Measurements from ENCODE around the gene OR2AG2. TPM values are rescaled to one million over a fixed set of nuclear protein-coding genes. Genes with fewer than 3 reads are reported as not detected.
A peak's percentile ranks its signal among the peaks of the same experiment; 100 is the strongest.

Gene OR2AG2
- total RNA-seq, 1 experiment from 2014 or later = 0.48 TPM

DNA sequence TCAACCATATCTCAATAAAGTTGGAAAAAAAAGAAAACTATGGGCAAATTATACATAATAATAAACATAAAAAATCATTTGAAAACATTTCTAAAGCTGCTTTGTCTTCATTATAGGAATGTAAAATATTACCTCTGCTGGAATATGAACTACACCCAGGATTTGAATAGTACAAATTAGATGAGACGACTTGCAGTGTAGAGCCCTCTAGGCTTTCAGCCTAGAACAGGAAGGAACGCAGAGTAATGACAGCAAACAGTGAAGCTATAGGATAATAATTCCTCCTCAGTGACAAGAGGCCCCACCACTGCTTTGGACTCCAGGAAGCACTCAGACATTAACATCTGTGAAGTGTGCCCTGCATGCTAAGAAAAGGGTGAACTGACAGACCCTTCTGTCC is 18.8 kb upstream of the OR2AG2 start:
- Histone ChIP-seq H3K27ac (ENCODE audit: low read length) (no peak overlapping the region), H3K27me3 (ENCODE audit: low read length) (no peaks in the 10 kb centered on the region), H3K79me2 (ENCODE audit: low read length) (no peaks in the 10 kb centered on the region), H3K36me3 (ENCODE audit: insufficient read depth, low read length) (no peaks in the 10 kb centered on the region), H3K9ac (ENCODE audit: low read length) (no peak overlapping the region), H2AFZ (ENCODE audit: low read length) (no peak overlapping the region), H3K9me2 (replicated peaks; ENCODE audit: insufficient read depth, low read length) (no peaks in the 10 kb centered on the region), H3K4me2 (ENCODE audit: low read depth, low read length, poor library complexity, severe bottlenecking) (no peak overlapping the region), H3K9me3 (ENCODE audit: low read length) (no peaks in the 10 kb centered on the region), H3K4me3 (ENCODE audit: low read length) (no peak overlapping the region), H4K20me1 (ENCODE audit: insufficient read depth, low read depth, low read length) (no peaks in the 10 kb centered on the region), H3K4me1 (ENCODE audit: low read length) (no peaks in the 10 kb centered on the region)
- DNase-seq = no peak

DNA sequence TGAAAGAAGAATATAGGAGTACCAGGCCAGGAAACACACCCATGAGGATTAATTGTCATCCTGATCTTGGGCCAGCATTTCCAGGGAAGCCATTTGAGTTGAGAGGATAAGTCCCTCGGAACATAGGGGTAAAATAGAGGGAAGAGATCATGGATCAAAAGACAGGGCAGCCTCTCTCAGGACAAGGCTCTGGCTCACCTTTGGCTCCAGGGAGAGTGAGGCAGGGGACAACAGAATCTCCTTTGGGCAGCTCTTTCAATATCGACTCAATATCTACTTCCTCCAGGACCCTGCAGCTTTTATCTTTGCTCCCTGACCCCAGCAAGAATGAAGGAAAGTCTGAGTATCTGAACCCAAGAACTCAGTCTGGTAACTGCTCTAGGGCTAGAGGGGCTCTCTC is 10.9 kb upstream of the OR2AG2 start, which contains the start of gene OR2AG1:
Gene OR2AG1, plus strand, starts transcription at position 301 of the 400 bp plus-strand sequence. CDS start 2,018 bp downstream, outside the sequence.
- no peak for DNase-seq
- no peak within 1 kb of the TSS for H2AFZ ChIP-seq (ENCODE audit: low read length)
- H3K36me3 ChIP-seq (ENCODE audit: insufficient read depth, low read length) = no peaks in the 10 kb centered on the region
- no peaks in the 10 kb centered on the region for H3K79me2 ChIP-seq (ENCODE audit: low read length)
- H3K4me3 ChIP-seq (ENCODE audit: low read length) = no peak within 1 kb of the TSS
- no peaks in the 10 kb centered on the region for H3K9me2 ChIP-seq (replicated peaks; ENCODE audit: insufficient read depth, low read length)
- H3K4me2 ChIP-seq (ENCODE audit: low read depth, low read length, poor library complexity, severe bottlenecking) = no peak within 1 kb of the TSS
- H3K4me1 ChIP-seq (ENCODE audit: low read length) = no peaks in the 10 kb centered on the region
- no peak within 1 kb of the TSS for H3K9ac ChIP-seq (ENCODE audit: low read length)
- no peaks in the 10 kb centered on the region for H3K9me3 ChIP-seq (ENCODE audit: low read length)
- H3K27me3 ChIP-seq (ENCODE audit: low read length) = no peaks in the 10 kb centered on the region
- H4K20me1 ChIP-seq (ENCODE audit: insufficient read depth, low read depth, low read length) = no peaks in the 10 kb centered on the region
- H3K27ac ChIP-seq (ENCODE audit: low read length) = no peak within 1 kb of the TSS

DNA sequence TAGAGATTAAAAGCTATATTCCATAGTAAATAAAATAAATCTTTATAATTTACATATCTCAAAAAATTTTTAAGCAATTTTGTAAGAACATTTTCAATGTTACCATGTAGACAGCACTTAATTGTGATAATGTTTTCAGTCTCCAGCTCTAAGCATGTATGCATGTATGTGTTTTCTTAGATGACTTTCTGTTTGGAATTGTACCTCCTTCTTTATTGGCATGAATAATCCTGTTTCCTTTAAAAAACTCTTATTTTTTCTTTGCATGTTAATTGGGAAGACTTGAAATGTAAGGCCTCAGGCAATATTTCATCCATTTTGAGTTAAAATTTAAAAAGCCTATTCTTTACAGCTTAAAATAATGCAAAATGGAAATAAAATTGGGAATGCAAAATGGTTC is 9.1 kb upstream of the OR2AG2 start:
- H3K4me3 ChIP-seq (ENCODE audit: low read length) = no peak overlapping the region
- H3K79me2 ChIP-seq (ENCODE audit: low read length) = no peaks in the 10 kb centered on the region
- DNase-seq = no peak
- no peak overlapping the region for H3K4me2 ChIP-seq (ENCODE audit: low read depth, low read length, poor library complexity, severe bottlenecking)
- H3K36me3 ChIP-seq (ENCODE audit: insufficient read depth, low read length) = no peaks in the 10 kb centered on the region
- no peak overlapping the region for H2AFZ ChIP-seq (ENCODE audit: low read length)
- no peaks in the 10 kb centered on the region for H3K9me3 ChIP-seq (ENCODE audit: low read length)
- H3K27ac ChIP-seq (ENCODE audit: low read length) = no peak overlapping the region
- H3K4me1 ChIP-seq (ENCODE audit: low read length) = no peaks in the 10 kb centered on the region
- H4K20me1 ChIP-seq (ENCODE audit: insufficient read depth, low read depth, low read length) = no peaks in the 10 kb centered on the region
- no peaks in the 10 kb centered on the region for H3K9me2 ChIP-seq (replicated peaks; ENCODE audit: insufficient read depth, low read length)
- no peaks in the 10 kb centered on the region for H3K27me3 ChIP-seq (ENCODE audit: low read length)
- H3K9ac ChIP-seq (ENCODE audit: low read length) = no peak overlapping the region

DNA sequence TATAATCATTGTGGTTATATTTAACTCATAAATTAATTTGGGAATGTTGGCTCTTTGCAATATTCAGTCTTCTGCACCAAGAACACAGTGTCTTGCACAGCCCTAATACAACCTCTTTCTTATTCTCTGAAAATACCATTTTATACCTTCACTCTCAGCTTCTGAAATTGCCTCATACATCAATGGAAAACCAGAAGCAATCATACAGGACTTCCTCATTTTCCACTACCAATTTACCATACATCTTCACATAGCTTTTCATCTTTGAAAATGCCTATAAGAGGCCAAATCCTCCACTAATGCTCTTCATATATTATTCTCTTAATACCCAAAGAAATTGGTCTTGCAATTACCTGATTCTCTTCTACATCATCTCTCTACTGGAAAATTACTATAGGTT is 6.7 kb upstream of the OR2AG2 start:
- no peak overlapping the region for H3K4me2 ChIP-seq (ENCODE audit: low read depth, low read length, poor library complexity, severe bottlenecking)
- H3K27ac ChIP-seq (ENCODE audit: low read length) = no peak overlapping the region
- H3K9me2 ChIP-seq (replicated peaks; ENCODE audit: insufficient read depth, low read length) = no peaks in the 10 kb centered on the region
- H2AFZ ChIP-seq (ENCODE audit: low read length) = no peak overlapping the region
- no peaks in the 10 kb centered on the region for H3K4me1 ChIP-seq (ENCODE audit: low read length)
- no peak overlapping the region for H3K4me3 ChIP-seq (ENCODE audit: low read length)
- H3K36me3 ChIP-seq (ENCODE audit: insufficient read depth, low read length) = no peaks in the 10 kb centered on the region
- H3K9me3 ChIP-seq (ENCODE audit: low read length) = no peaks in the 10 kb centered on the region
- no peaks in the 10 kb centered on the region for H4K20me1 ChIP-seq (ENCODE audit: insufficient read depth, low read depth, low read length)
- H3K9ac ChIP-seq (ENCODE audit: low read length) = no peak overlapping the region
- no peaks in the 10 kb centered on the region for H3K79me2 ChIP-seq (ENCODE audit: low read length)
- no peaks in the 10 kb centered on the region for H3K27me3 ChIP-seq (ENCODE audit: low read length)
- no peak for DNase-seq

DNA sequence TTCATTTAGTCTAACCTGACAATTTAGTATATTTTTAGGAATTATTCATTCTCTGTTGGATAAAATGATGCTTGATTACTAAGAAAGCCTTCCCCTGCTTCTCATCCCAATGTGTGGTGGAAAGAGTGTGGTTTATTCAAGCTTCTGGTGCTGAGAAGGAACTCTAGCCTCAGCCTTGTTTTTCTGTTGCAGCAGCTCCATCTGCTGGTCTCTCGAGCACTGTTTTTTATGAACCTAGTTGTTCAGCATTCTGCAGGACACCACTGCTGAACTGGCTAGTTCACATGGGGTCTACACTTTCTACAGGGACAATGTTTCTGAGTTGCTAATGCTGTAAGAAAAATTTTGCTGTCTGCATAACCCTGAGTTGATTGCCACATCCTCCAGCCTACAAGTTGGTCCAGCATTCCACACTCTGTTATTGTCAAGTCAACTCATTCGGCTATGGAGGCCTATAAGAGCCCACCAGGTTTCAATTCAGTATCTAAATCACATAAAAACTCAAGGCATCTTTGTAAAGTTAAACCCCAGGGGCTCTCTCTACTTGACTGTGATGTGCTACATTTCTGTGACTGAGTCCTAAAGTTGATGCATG is 14.3 kb downstream of the OR2AG2 start:
- Histone ChIP-seq H2AFZ (ENCODE audit: low read length) (no peak overlapping the region), H3K27me3 (ENCODE audit: low read length) (no peaks in the 10 kb centered on the region), H3K9me2 (replicated peaks; ENCODE audit: insufficient read depth, low read length) (no peaks in the 10 kb centered on the region), H3K9me3 (ENCODE audit: low read length) (no peaks in the 10 kb centered on the region), H3K27ac (ENCODE audit: low read length) (no peak overlapping the region), H3K4me2 (ENCODE audit: low read depth, low read length, poor library complexity, severe bottlenecking) (no peak overlapping the region), H3K36me3 (ENCODE audit: insufficient read depth, low read length) (no peaks in the 10 kb centered on the region), H3K4me1 (ENCODE audit: low read length) (no peaks in the 10 kb centered on the region), H4K20me1 (ENCODE audit: insufficient read depth, low read depth, low read length) (no peaks in the 10 kb centered on the region), H3K9ac (ENCODE audit: low read length) (no peak overlapping the region), H3K79me2 (ENCODE audit: low read length) (no peaks in the 10 kb centered on the region), H3K4me3 (ENCODE audit: low read length) (no peak overlapping the region)
- DNase-seq = peak; percentile 78

DNA sequence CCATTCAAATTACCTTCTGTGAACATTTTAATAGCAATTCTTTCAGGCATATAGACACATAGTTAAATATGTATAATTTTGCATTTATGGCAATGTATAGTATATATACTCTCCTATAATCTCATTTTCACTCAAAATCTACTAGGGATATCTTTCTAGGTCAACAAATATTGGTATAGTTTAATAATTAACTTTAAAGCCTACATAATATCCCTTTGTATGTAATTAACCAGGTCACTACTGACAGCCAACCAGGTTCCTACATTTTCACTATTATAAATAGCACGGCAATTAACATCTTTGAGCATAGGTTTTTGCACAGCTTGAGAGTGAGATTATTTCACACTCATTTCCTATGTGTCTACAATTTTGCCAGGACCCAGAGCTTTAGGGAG is 15.8 kb downstream of the OR2AG2 start:
- Histone ChIP-seq H3K27ac (ENCODE audit: low read length) (no peak overlapping the region), H3K9me2 (replicated peaks; ENCODE audit: insufficient read depth, low read length) (no peaks in the 10 kb centered on the region)

DNA sequence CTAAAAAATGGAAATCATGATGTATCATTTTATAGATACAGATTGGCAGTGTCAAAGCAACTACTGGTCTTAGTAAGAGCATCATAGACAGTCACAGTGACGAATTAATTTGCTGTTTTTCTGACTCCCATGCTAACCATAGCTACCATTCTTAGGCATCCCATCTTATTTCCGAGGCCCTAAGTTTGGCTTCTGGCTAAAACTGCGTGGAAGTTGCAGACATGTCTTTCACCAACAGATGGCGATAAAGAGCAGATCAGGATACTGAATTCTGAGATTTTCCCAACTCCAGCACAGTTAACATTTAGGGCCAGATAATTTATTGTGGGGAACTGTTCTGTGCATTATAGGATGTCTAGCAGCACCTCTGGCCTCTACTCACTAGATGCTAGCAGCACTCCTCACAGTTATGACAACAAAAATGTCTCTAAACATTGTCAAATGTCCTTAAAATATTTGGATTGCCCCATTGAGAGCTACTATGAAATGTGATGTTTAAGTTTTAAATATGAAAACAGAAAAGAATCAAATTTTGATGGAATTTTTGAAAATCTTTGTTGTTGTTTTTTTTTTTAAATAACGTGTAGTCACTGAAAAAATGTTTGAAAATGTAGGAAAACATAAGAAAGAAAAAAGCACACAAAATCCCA is 16.3 kb downstream of the OR2AG2 start:
- Histone ChIP-seq H3K9me3 (ENCODE audit: low read length) (no peaks in the 10 kb centered on the region), H3K9me2 (replicated peaks; ENCODE audit: insufficient read depth, low read length) (no peaks in the 10 kb centered on the region), H3K4me2 (ENCODE audit: low read depth, low read length, poor library complexity, severe bottlenecking) (no peak overlapping the region), H3K79me2 (ENCODE audit: low read length) (no peaks in the 10 kb centered on the region), H3K4me3 (ENCODE audit: low read length) (no peak overlapping the region), H3K36me3 (ENCODE audit: insufficient read depth, low read length) (no peaks in the 10 kb centered on the region), H2AFZ (ENCODE audit: low read length) (no peak overlapping the region), H3K4me1 (ENCODE audit: low read length) (no peaks in the 10 kb centered on the region), H3K9ac (ENCODE audit: low read length) (no peak overlapping the region), H4K20me1 (ENCODE audit: insufficient read depth, low read depth, low read length) (no peaks in the 10 kb centered on the region), H3K27ac (ENCODE audit: low read length) (no peak overlapping the region), H3K27me3 (ENCODE audit: low read length) (no peaks in the 10 kb centered on the region)
- peak; percentile 66 for DNase-seq

More for the DNA sequence above, 15.8 kb downstream of the OR2AG2 start:
- no peaks in the 10 kb centered on the region for H4K20me1 ChIP-seq (ENCODE audit: insufficient read depth, low read depth, low read length)
- no peak overlapping the region for H2AFZ ChIP-seq (ENCODE audit: low read length)
- H3K27me3 ChIP-seq (ENCODE audit: low read length) = no peaks in the 10 kb centered on the region
- H3K4me1 ChIP-seq (ENCODE audit: low read length) = no peaks in the 10 kb centered on the region
- H3K4me2 ChIP-seq (ENCODE audit: low read depth, low read length, poor library complexity, severe bottlenecking) = no peak overlapping the region
- no peak for DNase-seq
- no peak overlapping the region for H3K4me3 ChIP-seq (ENCODE audit: low read length)
- no peaks in the 10 kb centered on the region for H3K79me2 ChIP-seq (ENCODE audit: low read length)
- H3K36me3 ChIP-seq (ENCODE audit: insufficient read depth, low read length) = no peaks in the 10 kb centered on the region
- no peak overlapping the region for H3K9ac ChIP-seq (ENCODE audit: low read length)
- H3K9me3 ChIP-seq (ENCODE audit: low read length) = no peaks in the 10 kb centered on the region

DNA sequence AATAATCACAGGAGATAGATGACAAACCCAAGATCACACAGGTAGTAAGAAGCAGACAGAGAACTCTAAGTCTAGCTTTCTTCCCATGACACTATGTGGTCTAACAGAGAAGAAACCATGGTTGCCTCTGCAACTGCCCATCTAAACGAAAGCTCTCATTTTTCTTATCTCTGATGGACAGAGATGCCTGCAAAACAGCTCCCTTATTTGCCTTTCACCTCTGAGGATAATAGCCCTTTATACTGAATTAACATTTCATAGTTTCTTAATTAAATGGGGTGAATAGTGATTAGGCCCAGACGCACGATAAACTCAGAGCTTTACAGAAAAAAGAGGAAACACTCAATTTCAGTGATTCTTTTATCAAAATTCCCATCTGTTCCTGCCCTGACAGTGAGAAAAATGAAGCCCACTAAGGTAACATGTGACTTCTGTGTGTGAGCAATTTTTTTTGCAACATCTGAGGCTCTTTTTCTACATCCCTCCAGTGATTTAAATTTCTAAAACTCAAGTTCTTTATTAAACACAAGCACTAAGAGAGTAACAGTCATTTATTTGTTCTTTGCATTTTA is 24.6 kb downstream of the OR2AG2 start:
- Histone ChIP-seq H4K20me1 (ENCODE audit: insufficient read depth, low read depth, low read length) (no peaks in the 10 kb centered on the region), H3K9ac (ENCODE audit: low read length) (no peak overlapping the region), H3K27ac (ENCODE audit: low read length) (no peak overlapping the region), H3K4me3 (ENCODE audit: low read length) (no peak overlapping the region), H3K9me3 (ENCODE audit: low read length) (no peaks in the 10 kb centered on the region), H3K27me3 (ENCODE audit: low read length) (peaks cover 2% of the 10 kb centered on the region; the same call in 1 of the 2 replicates), H2AFZ (ENCODE audit: low read length) (no peak overlapping the region), H3K36me3 (ENCODE audit: insufficient read depth, low read length) (no peaks in the 10 kb centered on the region), H3K9me2 (replicated peaks; ENCODE audit: insufficient read depth, low read length) (no peaks in the 10 kb centered on the region), H3K79me2 (ENCODE audit: low read length) (no peaks in the 10 kb centered on the region), H3K4me1 (ENCODE audit: low read length) (peaks cover 17% of the 10 kb centered on the region), H3K4me2 (ENCODE audit: low read depth, low read length, poor library complexity, severe bottlenecking) (no peak overlapping the region)
- DNase-seq = no peak
